Measurements from ENCODE around the gene LGR6. TPM values are rescaled to one million over a fixed set of nuclear protein-coding genes. Genes with fewer than 3 reads are reported as not detected.

Gene LGR6
- total and polyA plus RNA-seq, 2 experiments from 2014 or later, result 0.66 to 0.89 TPM

DNA sequence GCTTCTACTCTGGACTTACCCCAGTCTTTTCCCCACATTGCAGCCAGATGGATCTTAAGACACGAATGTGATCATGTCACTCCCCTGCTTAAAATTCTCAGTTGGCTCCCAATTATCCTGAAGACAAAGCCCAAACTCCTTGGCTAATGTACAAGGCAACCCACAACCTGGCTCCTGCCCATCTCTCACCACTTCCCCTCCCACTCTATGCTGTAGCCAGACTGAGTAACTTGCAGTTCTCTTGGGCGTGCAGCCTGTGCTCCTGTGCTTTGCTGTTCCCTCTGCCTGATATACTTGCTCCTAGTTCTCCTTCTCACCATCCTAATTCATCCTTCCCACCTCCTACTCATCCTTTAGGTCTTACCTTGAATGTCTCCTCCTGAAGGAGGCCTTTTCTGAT lies 56.2 kb downstream of the LGR6 start (continued):
- TF ChIP-seq, protein P1, sequence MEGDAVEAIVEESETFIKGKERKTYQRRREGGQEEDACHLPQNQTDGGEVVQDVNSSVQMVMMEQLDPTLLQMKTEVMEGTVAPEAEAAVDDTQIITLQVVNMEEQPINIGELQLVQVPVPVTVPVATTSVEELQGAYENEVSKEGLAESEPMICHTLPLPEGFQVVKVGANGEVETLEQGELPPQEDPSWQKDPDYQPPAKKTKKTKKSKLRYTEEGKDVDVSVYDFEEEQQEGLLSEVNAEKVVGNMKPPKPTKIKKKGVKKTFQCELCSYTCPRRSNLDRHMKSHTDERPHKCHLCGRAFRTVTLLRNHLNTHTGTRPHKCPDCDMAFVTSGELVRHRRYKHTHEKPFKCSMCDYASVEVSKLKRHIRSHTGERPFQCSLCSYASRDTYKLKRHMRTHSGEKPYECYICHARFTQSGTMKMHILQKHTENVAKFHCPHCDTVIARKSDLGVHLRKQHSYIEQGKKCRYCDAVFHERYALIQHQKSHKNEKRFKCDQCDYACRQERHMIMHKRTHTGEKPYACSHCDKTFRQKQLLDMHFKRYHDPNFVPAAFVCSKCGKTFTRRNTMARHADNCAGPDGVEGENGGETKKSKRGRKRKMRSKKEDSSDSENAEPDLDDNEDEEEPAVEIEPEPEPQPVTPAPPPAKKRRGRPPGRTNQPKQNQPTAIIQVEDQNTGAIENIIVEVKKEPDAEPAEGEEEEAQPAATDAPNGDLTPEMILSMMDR (conservative IDR thresholded peaks at IDR 0.05; ENCODE audit: low read depth in 2 of 2), result no peak
- TF ChIP-seq ZNF331 (CRISPR knock-in tag; IDR thresholded peaks at IDR 0.05; ENCODE audit: low read depth), result no peak
- TF ChIP-seq, protein P2, sequence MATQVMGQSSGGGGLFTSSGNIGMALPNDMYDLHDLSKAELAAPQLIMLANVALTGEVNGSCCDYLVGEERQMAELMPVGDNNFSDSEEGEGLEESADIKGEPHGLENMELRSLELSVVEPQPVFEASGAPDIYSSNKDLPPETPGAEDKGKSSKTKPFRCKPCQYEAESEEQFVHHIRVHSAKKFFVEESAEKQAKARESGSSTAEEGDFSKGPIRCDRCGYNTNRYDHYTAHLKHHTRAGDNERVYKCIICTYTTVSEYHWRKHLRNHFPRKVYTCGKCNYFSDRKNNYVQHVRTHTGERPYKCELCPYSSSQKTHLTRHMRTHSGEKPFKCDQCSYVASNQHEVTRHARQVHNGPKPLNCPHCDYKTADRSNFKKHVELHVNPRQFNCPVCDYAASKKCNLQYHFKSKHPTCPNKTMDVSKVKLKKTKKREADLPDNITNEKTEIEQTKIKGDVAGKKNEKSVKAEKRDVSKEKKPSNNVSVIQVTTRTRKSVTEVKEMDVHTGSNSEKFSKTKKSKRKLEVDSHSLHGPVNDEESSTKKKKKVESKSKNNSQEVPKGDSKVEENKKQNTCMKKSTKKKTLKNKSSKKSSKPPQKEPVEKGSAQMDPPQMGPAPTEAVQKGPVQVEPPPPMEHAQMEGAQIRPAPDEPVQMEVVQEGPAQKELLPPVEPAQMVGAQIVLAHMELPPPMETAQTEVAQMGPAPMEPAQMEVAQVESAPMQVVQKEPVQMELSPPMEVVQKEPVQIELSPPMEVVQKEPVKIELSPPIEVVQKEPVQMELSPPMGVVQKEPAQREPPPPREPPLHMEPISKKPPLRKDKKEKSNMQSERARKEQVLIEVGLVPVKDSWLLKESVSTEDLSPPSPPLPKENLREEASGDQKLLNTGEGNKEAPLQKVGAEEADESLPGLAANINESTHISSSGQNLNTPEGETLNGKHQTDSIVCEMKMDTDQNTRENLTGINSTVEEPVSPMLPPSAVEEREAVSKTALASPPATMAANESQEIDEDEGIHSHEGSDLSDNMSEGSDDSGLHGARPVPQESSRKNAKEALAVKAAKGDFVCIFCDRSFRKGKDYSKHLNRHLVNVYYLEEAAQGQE (IDR thresholded peaks at IDR 0.05; ENCODE audit: unreplicated experiment), result no peak
- no peak for TF ChIP-seq CREB1 (CRISPR knock-in tag; IDR thresholded peaks at IDR 0.05; ENCODE audit: low read depth)

DNA sequence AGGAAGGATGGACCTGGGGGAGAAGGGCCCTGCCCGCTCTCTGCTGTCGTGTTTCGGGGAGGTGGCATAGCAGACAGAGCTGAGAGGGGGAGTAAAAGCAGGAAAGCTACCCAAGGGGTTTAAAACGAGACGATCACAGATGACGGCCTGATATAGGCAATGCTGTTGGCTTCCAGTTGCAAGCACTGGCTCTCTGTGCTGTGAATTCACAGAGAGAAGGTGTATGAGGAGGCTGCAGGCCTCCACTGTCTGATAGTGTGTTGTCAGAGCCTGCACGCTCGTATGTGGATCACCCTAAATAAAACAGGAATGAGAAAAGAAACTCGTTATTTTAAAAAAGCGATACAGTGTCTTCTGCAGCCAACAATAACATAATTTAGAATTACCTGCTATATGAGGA lies 57.4 kb downstream of the LGR6 start:
- Mint-ChIP-seq H3K4me1 (peaks cover 25% of the 10 kb centered on the region), H3K36me3 (ENCODE audit: low read depth) (no peaks in the 10 kb centered on the region), H3K4me3 (no peak overlapping the region; the same call in 2 of the 3 replicates), H3K27me3 (ENCODE audit: insufficient read depth, low read depth, poor library complexity) (peaks cover 7% of the 10 kb centered on the region), H3K27ac (no peak overlapping the region), H3K9me3 (no peaks in the 10 kb centered on the region)
- Histone ChIP-seq H3K4me1 (ENCODE audit: insufficient read depth) (peaks cover 8% of the 10 kb centered on the region), H3K36me3 (ENCODE audit: insufficient read depth) (no peaks in the 10 kb centered on the region), H3K27me3 (ENCODE audit: insufficient read depth) (no peaks in the 10 kb centered on the region), H3K27ac (ENCODE audit: low read depth) (no peak overlapping the region), H3K9me2 (ENCODE audit: insufficient read depth) (no peaks in the 10 kb centered on the region), H3F3A (replicated peaks; ENCODE audit: low read depth) (no peaks in the 10 kb centered on the region), H3K4me3 (no peak overlapping the region), H3K79me2 (replicated peaks; ENCODE audit: insufficient read depth) (no peaks in the 10 kb centered on the region), H4K20me1 (replicated peaks; ENCODE audit: insufficient read depth) (no peaks in the 10 kb centered on the region), H3K4me2 (no peak overlapping the region), H2AFZ (no peak overlapping the region)
- DNase-seq (ENCODE audit: low spot score) (no peak), ATAC-seq (no peak)
- TF ChIP-seq JUNB (IDR thresholded peaks at IDR 0.05; ENCODE audit: unreplicated experiment) (no peak), NANOG (IDR thresholded peaks at IDR 0.05; ENCODE audit: borderline replicate concordance) (no peak), EZH2phosphoT487 (IDR thresholded peaks at IDR 0.05; ENCODE audit: unreplicated experiment) (no peak), POLR2AphosphoS5 (IDR thresholded peaks at IDR 0.05; ENCODE audit: low read depth) (no peak), STAT1 (IDR thresholded peaks at IDR 0.05; ENCODE audit: unreplicated experiment) (no peak), CREB1 (CRISPR knock-in tag; IDR thresholded peaks at IDR 0.05; ENCODE audit: low read depth) (no peak), ZNF114 (CRISPR knock-in tag; IDR thresholded peaks at IDR 0.05) (no peak), ZNF331 (CRISPR knock-in tag; IDR thresholded peaks at IDR 0.05; ENCODE audit: low read depth) (no peak), EZH2 (IDR thresholded peaks at IDR 0.05; ENCODE audit: low read depth, unreplicated experiment) (no peak)
- TF ChIP-seq, protein P2 (IDR thresholded peaks at IDR 0.05; ENCODE audit: unreplicated experiment), result no peak
- TF ChIP-seq, protein P3, sequence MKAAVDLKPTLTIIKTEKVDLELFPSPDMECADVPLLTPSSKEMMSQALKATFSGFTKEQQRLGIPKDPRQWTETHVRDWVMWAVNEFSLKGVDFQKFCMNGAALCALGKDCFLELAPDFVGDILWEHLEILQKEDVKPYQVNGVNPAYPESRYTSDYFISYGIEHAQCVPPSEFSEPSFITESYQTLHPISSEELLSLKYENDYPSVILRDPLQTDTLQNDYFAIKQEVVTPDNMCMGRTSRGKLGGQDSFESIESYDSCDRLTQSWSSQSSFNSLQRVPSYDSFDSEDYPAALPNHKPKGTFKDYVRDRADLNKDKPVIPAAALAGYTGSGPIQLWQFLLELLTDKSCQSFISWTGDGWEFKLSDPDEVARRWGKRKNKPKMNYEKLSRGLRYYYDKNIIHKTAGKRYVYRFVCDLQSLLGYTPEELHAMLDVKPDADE (IDR thresholded peaks at IDR 0.05), result no peak

Data from GM23338 (cell line).